HEK293 (cell line): ENCODE results near the gene KLHL17.
A peak's percentile ranks its signal among the peaks of the same experiment; 100 is the strongest.

Experiments used
- CTCF ChIA-PET: fragments of 350-600 bp; formaldehyde crosslinking; extraction: SDS; loops from one replicate; lab custom pipeline; 2021; ENCODE audit warnings: antibody characterized with exemption; lab: Yijun Ruan, JAX
- POLR2A ChIA-PET: fragments of 300-600 bp; formaldehyde crosslinking; extraction: SDS; loops from one replicate; lab custom pipeline; 2020; ENCODE audit warnings: antibody characterized with exemption, inconsistent platforms; lab: Yijun Ruan, JAX
- H3K27ac ChIP-seq: fragments of 200-500 bp; sonication (Bioruptor generic); 2 replicates; pipeline ENCODE4 v1.5.1; 2014; ENCODE audit warnings: low read depth, low read length, control low read depth, inconsistent platforms; ENCODE audit errors: extremely low read depth
- H3K36me3 ChIP-seq, 2 experiments: fragments of 200-500 bp in 1 of 2; sonication (Bioruptor generic) in 1 of 2; 1 replicate in 1 of 2; 2 replicates in 1 of 2; pipeline ENCODE4 v1.5.1; 2014 to 2017; ENCODE audit warnings: inconsistent platforms in 2 of 2, low read length in 2 of 2; ENCODE audit not compliant: control insufficient read depth in 2 of 2, insufficient read depth in 1 of 2
- H3K4me1 ChIP-seq: fragments of 200-500 bp; sonication (Bioruptor generic); 2 replicates; pipeline ENCODE4 v1.5.1; 2014; ENCODE audit warnings: mild to moderate bottlenecking, low read length, inconsistent platforms; ENCODE audit not compliant: control insufficient read depth, insufficient read depth
- H3K4me3 ChIP-seq: 2 replicates; pipeline ENCODE4 v1.5.1; 2011; ENCODE audit warnings: low read depth, mild to moderate bottlenecking, control low read depth, low read length, moderate library complexity
- H3K9me3 ChIP-seq: fragments of 200-500 bp; sonication (Bioruptor generic); 2 replicates; pipeline ENCODE4 v1.5.1; 2014; ENCODE audit warnings: low read depth, low read length, inconsistent platforms; ENCODE audit not compliant: control insufficient read depth, insufficient read depth
- GLIS1 ChIP-seq: fragments of 450-650 bp; formaldehyde crosslinking; IDR thresholded peaks from 2 replicates; pipeline ENCODE4 v1.5.1; 2016; ENCODE audit warnings: missing biosample characterization, missing genetic modification characterization
- IKZF3 ChIP-seq: fragments of 450-650 bp; IDR thresholded peaks from 2 replicates; pipeline ENCODE4 v1.5.0; 2018; ENCODE audit warnings: missing biosample characterization, mild to moderate bottlenecking, missing genetic modification characterization, moderate library complexity
- KLF17 ChIP-seq: fragments of 450-650 bp; formaldehyde crosslinking; IDR thresholded peaks from 2 replicates; pipeline ENCODE4 v1.5.1; 2016; ENCODE audit warnings: missing biosample characterization, missing genetic modification characterization
- KLF7 ChIP-seq: fragments of 450-650 bp; formaldehyde crosslinking; IDR thresholded peaks from 2 replicates; pipeline ENCODE4 v1.5.1; 2016; ENCODE audit warnings: missing biosample characterization, missing genetic modification characterization, borderline replicate concordance
- KLF9 ChIP-seq: fragments of 450-650 bp; formaldehyde crosslinking; IDR thresholded peaks from 2 replicates; pipeline ENCODE4 v1.5.1; 2016; ENCODE audit warnings: missing biosample characterization, missing genetic modification characterization, low read depth
- PRDM2 ChIP-seq: fragments of 450-650 bp; formaldehyde crosslinking; IDR thresholded peaks from 2 replicates; pipeline ENCODE4 v1.5.1; 2016; ENCODE audit warnings: missing biosample characterization, missing genetic modification characterization, borderline replicate concordance
- SALL2 ChIP-seq: fragments of 450-650 bp; formaldehyde crosslinking; IDR thresholded peaks from 2 replicates; pipeline ENCODE4 v1.5.0; 2017; ENCODE audit warnings: missing biosample characterization, mild to moderate bottlenecking, missing genetic modification characterization, borderline replicate concordance
- SETDB1 ChIP-seq: IDR thresholded peaks from one replicate; pipeline ENCODE4 v1.6.1; 2017; ENCODE audit warnings: mild to moderate bottlenecking, low read length, moderate library complexity, mixed read lengths; ENCODE audit not compliant: insufficient read length
- SP7 ChIP-seq: fragments of 450-650 bp; formaldehyde crosslinking; IDR thresholded peaks from 2 replicates; pipeline ENCODE4 v1.5.1; 2016; ENCODE audit warnings: missing biosample characterization, missing genetic modification characterization
- ZEB2 ChIP-seq: fragments of 450-650 bp; formaldehyde crosslinking; IDR thresholded peaks from 2 replicates; pipeline ENCODE4 v1.5.1; 2016; ENCODE audit warnings: missing biosample characterization, missing genetic modification characterization
- ZNF10 ChIP-seq: fragments of 450-650 bp; formaldehyde crosslinking; IDR thresholded peaks from 2 replicates; pipeline ENCODE4 v1.5.1; 2017; ENCODE audit warnings: missing biosample characterization, missing genetic modification characterization
- ZNF112 ChIP-seq: fragments of 450-650 bp; formaldehyde crosslinking; IDR thresholded peaks from 2 replicates; pipeline ENCODE4 v1.5.0; 2017; ENCODE audit warnings: missing biosample characterization, missing genetic modification characterization
- ZNF114 ChIP-seq: fragments of 450-650 bp; formaldehyde crosslinking; IDR thresholded peaks from 2 replicates; pipeline ENCODE4 v1.5.0; 2017; ENCODE audit warnings: missing biosample characterization, missing genetic modification characterization
- ZNF132 ChIP-seq: fragments of 450-650 bp; formaldehyde crosslinking; IDR thresholded peaks from 2 replicates; pipeline ENCODE4 v1.5.1; 2017; ENCODE audit warnings: missing biosample characterization, missing genetic modification characterization, borderline replicate concordance
- ZNF157 ChIP-seq: fragments of 450-650 bp; formaldehyde crosslinking; IDR thresholded peaks from 2 replicates; pipeline ENCODE4 v1.5.1; 2016; ENCODE audit warnings: missing biosample characterization, missing genetic modification characterization
- ZNF214 ChIP-seq: fragments of 450-650 bp; formaldehyde crosslinking; IDR thresholded peaks from 2 replicates; pipeline ENCODE4 v1.5.1; 2017; ENCODE audit warnings: missing biosample characterization, mild to moderate bottlenecking, missing genetic modification characterization, borderline replicate concordance
- ZNF221 ChIP-seq: fragments of 450-650 bp; formaldehyde crosslinking; IDR thresholded peaks from 2 replicates; pipeline ENCODE4 v1.5.1; 2017; ENCODE audit warnings: missing biosample characterization, missing genetic modification characterization, borderline replicate concordance
- ZNF354C ChIP-seq: fragments of 450-650 bp; formaldehyde crosslinking; IDR thresholded peaks from 2 replicates; pipeline ENCODE4 v1.5.1; 2016; ENCODE audit warnings: missing biosample characterization, missing genetic modification characterization, low read depth, borderline replicate concordance
- ZNF416 ChIP-seq: fragments of 450-650 bp; formaldehyde crosslinking; IDR thresholded peaks from 2 replicates; pipeline ENCODE4 v1.5.1; 2016; ENCODE audit warnings: missing biosample characterization, missing genetic modification characterization
- ZNF423 ChIP-seq: fragments of 450-650 bp; formaldehyde crosslinking; IDR thresholded peaks from 2 replicates; pipeline ENCODE4 v1.5.1; 2016; ENCODE audit warnings: missing biosample characterization, missing genetic modification characterization
- ZNF433 ChIP-seq: fragments of 450-650 bp; formaldehyde crosslinking; IDR thresholded peaks from 2 replicates; pipeline ENCODE4 v1.5.1; 2016; ENCODE audit warnings: missing biosample characterization, missing genetic modification characterization, low read depth
- ZNF513 ChIP-seq: fragments of 450-650 bp; IDR thresholded peaks from 2 replicates; pipeline ENCODE4 v1.5.1; 2018; ENCODE audit warnings: missing biosample characterization, missing genetic modification characterization
- ZNF549 ChIP-seq: fragments of 450-650 bp; IDR thresholded peaks from 2 replicates; pipeline ENCODE4 v1.5.1; 2018; ENCODE audit warnings: missing biosample characterization, missing genetic modification characterization, mild to moderate bottlenecking, inconsistent platforms, moderate library complexity
- ZNF561 ChIP-seq: fragments of 450-650 bp; IDR thresholded peaks from 2 replicates; pipeline ENCODE4 v1.5.1; 2018; ENCODE audit warnings: missing biosample characterization, missing genetic modification characterization, borderline replicate concordance
- ZNF677 ChIP-seq: fragments of 450-650 bp; IDR thresholded peaks from 2 replicates; pipeline ENCODE4 v1.5.0; 2018; ENCODE audit warnings: missing biosample characterization, mild to moderate bottlenecking, missing genetic modification characterization, moderate library complexity
- ZSCAN23 ChIP-seq: fragments of 450-650 bp; formaldehyde crosslinking; IDR thresholded peaks from 2 replicates; pipeline ENCODE4 v1.5.1; 2016; ENCODE audit warnings: missing biosample characterization, missing genetic modification characterization

Gene KLHL17

GRCh38 chr1:1000357-1001056, 40.1 kb downstream of the KLHL17 start (continued):
- peak; percentile 92 for TF ChIP-seq SALL2
- peak; percentile 100 for TF ChIP-seq ZEB2 (tag by site-specific recombination)
- TF ChIP-seq IKZF3 (tag by site-specific recombination): peak; percentile 16; the same call in 1 of the 2 replicates
- TF ChIP-seq ZNF112 (tag by site-specific recombination): no peak; the same call in 1 of the 2 replicates

- H3K4me1 ChIP-seq: 0 out of 2 replicates have a peak, but pooled peaks cover 3% of the 10 kb centered on the region
- H3K36me3 ChIP-seq: peaks cover 0 to 40% of the 10 kb centered on the region in 2 experiments; a peak in 2 of 3 replicates
- no peaks in the 10 kb centered on the region for H3K9me3 ChIP-seq
- POLR2A ChIA-PET: interaction anchor here (0.6 to 6.5 kb wide), 8 partner anchors 13 to 61 kb away, joined by 3 to 44 read pairs (median 3); partner anchors contain the start of genes AGRN and ISG15
- H3K4me3 ChIP-seq: peak overlapping the region; percentile 74
- H3K27ac ChIP-seq: peak overlapping the region; percentile 97
- CTCF ChIA-PET: interaction anchor here (0.7 to 3.2 kb wide), 9 partner anchors 11 to 71 kb away, joined by 3 to 31 read pairs (median 5); partner anchors contain the start of genes AGRN, ISG15 and PERM1
- no peak for TF ChIP-seq ZNF132
- TF ChIP-seq ZNF354C (tag by site-specific recombination): 0 out of 2 replicates have a peak, but pooled peaks have one; percentile 2
- peak; percentile 62; the same call in 1 of the 2 replicates for TF ChIP-seq ZSCAN23 (tag by site-specific recombination)
- TF ChIP-seq SP7: peak; percentile 51
- 0 out of 2 replicates have a peak, but pooled peaks have one; percentile 9 for TF ChIP-seq PRDM2 (tag by site-specific recombination)
- TF ChIP-seq ZNF221 (tag by site-specific recombination): no peak
- 0 out of 2 replicates have a peak, but pooled peaks have one; percentile 24 for TF ChIP-seq ZNF157
- no peak for TF ChIP-seq ZNF677 (tag by site-specific recombination)
- 0 out of 2 replicates have a peak, but pooled peaks have one; percentile 1 for TF ChIP-seq KLF7 (tag by site-specific recombination)
- no peak for TF ChIP-seq ZNF214 (tag by site-specific recombination)
- peak; percentile 52; the same call in 1 of the 2 replicates for TF ChIP-seq KLF9 (tag by site-specific recombination)
- peak; percentile 61 for TF ChIP-seq ZNF423 (tag by site-specific recombination)
- TF ChIP-seq ZNF549 (tag by site-specific recombination): no peak
- TF ChIP-seq KLF17 (tag by site-specific recombination): no peak; the same call in 1 of the 2 replicates
- peak; percentile 54 for TF ChIP-seq GLIS1 (tag by site-specific recombination)
- no peak; the same call in 1 of the 2 replicates for TF ChIP-seq ZNF561 (tag by site-specific recombination)
- no peak for TF ChIP-seq ZNF416 (tag by site-specific recombination)
- TF ChIP-seq ZNF10 (tag by site-specific recombination): no peak
- TF ChIP-seq ZNF433 (tag by site-specific recombination): no peak
- TF ChIP-seq ZNF513 (tag by site-specific recombination): no peak; the same call in 1 of the 2 replicates
- no peak for TF ChIP-seq ZNF114 (tag by site-specific recombination)
- TF ChIP-seq SETDB1: peak; percentile 5
These were observed 40.8 kb downstream of the KLHL17 start for GRCh38 chr1:1001057-1001783.
